Upper lobe of left lung (tissue), 4 donors: ENCODE results near the gene DENND5A.

Source experiments
- CTCF ChIP-seq, 6 experiments: fragments of 450-650 bp in 4 of 6; fragments of 200-600 bp in 2 of 6; sonication (generic) in 2 of 6; IDR thresholded peaks; one replicate each; pipeline ENCODE4 v1.5.1; 2016 to 2019; ENCODE audit warnings: antibody characterized with exemption in 6 of 6
- POLR2A ChIP-seq, 4 donors: fragments of 450-650 bp; IDR thresholded peaks; one replicate each; pipeline ENCODE4 v1.5.1; 2016 to 2017; ENCODE audit warnings: antibody characterized with exemption in 4 of 4, mild to moderate bottlenecking in 2 of 4
- POLR2AphosphoS5 ChIP-seq, 2 donors: sonication (generic); formaldehyde crosslinking; IDR thresholded peaks; one replicate each; pipeline ENCODE4 v1.5.1; 2017; ENCODE audit warnings: antibody characterized with exemption in 2 of 2

- no peak for TF ChIP-seq CTCF (IDR thresholded peaks at IDR 0.05)
- no peak for TF ChIP-seq POLR2A (IDR thresholded peaks at IDR 0.05)
- TF ChIP-seq POLR2AphosphoS5 (IDR thresholded peaks at IDR 0.05), result no peak
Observed at GRCh38 chr11:9099617-9100016, 165.5 kb downstream of the DENND5A start.
